Measurements from ENCODE around the gene N4BP3.
A peak's percentile ranks its signal among the peaks of the same experiment; 100 is the strongest.

N4BP3 gene

DNA sequence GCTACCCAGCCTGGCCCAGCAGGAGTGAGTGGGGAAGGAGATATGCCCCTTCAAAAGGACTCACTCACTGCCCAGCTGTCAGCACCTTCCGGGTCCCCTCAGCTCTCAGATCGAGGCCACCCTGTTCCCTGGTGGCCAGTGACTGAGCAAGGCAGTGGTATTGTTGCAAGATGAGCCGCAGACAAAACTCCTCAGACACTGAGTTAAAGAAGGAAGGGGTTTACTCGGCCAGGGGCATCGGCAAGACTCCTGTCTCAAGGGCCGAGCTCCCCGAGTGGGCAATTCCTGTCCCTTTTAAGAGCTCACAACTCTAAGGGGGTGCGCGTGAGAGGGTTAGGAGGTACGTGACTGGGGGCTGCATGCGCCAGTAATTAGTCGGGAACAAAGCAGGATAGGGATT lies 9.7 kb upstream of the N4BP3 start:
- no peak for DNase-seq (ENCODE audit: low spot score)

DNA sequence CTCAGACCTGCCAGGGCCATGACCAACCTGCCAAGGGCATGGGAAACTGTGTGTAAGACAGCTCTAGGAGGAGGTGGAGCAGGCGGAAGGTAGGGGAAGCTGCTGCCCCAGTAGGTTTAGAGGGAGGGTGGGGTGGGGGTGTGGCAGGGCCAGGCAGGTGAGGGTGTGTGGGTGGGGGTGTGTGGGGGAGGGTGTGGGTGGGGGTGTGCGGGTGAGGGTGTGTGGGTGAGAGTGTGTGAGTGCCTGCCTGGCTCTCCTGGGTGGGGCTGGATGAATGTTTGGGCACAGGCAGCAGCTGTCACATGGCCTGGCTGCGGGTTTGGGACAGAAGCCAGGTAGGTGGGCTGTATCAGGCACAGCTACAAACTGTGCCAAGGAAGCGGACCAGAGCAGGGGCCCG lies 8.8 kb upstream of the N4BP3 start:
- DNase-seq (ENCODE audit: low spot score): no peak

- DNase-seq (ENCODE audit: low spot score): no peak
Observed at GRCh38 chr5:178106086-178106485, 7.2 kb upstream of the N4BP3 start.

- DNase-seq (ENCODE audit: low spot score): no peak
Observed at GRCh38 chr5:178106556-178107239, 6.6 kb upstream of the N4BP3 start.

- DNase-seq (ENCODE audit: low spot score): no peak
Observed at GRCh38 chr5:178107756-178108310, 5.5 kb upstream of the N4BP3 start.

DNA sequence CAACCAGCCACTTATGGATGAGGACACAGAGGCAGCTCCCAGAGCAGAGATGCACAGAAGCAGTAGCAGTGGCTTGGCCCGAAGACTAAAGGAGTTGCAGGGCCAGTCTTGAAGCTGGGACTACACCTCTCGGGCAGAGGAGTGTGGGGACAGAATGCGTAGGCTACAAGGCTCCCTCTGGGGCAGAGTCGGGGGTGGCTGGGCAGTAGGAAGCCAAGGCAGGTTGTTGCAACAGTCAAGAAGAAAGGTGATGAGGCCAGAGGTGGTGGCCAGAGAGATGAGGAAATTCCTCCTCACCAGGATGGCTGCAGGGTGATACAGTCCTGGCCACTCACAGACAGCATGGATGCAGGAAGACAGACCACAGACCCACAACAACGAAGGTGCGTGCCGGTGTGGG lies 4.9 kb upstream of the N4BP3 start:
- no peak for DNase-seq (ENCODE audit: low spot score)

DNA sequence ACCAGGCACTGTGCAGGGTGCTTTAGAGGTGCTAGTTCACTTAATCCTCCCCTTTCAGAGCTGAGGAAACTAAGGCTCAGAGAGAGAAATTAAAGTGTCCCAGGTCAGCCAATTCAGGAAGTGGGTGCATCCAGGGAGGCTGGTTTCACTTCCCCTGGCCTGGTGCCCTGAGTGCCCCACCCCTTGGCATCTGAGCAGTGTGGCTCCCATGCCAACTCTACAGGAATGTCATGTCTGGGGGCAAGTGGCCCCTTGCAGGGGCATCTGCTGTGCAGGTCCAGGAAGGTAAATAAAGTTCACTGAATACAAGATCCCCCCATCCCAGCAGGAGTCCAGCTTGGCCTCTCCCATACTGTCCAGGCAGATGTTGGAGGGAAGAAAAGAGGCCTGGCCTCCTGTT lies 4.4 kb upstream of the N4BP3 start:
- no peak for DNase-seq (ENCODE audit: low spot score)

DNA sequence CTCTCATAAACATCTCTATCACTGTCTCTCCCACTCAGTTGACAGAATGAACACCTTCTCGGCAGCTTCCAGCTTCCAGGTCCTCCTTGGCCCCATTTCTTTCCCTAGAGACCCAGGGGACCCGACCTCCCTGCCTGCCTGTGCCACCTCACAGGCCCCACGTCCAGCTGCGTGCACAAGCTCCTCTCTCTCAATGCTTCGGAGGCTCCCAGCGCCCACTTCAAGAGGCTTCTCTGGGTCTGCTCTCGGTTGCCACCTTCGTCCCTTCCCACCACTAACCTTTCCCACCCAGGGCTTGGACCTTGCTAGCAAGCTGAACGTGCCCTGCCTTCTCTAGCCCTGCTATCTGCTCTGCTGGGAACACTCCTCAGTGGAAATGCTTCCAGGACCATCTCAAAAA lies 2.8 kb upstream of the N4BP3 start:
- DNase-seq (ENCODE audit: low spot score): no peak

- DNase-seq (ENCODE audit: low spot score): no peak
Observed at GRCh38 chr5:178111925-178112324, 1.4 kb upstream of the N4BP3 start.

- no peak for DNase-seq (ENCODE audit: low spot score)
Observed at GRCh38 chr5:178112545-178112944, 787 bp upstream of the N4BP3 start.

DNA sequence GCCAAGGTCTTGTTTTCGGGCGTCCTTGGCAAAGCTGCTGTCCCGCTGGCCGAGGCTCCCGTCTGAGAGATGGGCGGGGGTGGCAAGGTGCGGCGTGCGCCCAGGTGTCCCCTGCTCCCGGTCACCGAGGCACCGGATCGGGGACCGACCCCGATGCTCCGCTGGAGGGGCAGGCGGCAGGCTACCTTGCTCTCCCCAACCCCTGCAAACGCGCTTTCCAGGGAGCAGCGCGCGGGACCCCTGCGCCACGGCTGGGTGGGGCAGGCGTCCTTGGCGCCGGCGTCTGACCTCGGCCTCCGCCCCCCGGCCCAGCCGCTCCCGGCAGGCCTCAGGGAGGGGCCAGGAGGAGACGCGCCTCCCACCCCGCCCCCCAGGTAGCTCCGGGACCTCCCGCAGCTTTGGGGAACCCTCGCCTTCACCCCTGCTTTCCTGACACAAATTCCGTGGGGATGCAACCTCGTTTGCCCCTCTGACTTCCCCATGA lies 551 bp downstream of the N4BP3 start:
- no peak for DNase-seq (ENCODE audit: low spot score)

DNA sequence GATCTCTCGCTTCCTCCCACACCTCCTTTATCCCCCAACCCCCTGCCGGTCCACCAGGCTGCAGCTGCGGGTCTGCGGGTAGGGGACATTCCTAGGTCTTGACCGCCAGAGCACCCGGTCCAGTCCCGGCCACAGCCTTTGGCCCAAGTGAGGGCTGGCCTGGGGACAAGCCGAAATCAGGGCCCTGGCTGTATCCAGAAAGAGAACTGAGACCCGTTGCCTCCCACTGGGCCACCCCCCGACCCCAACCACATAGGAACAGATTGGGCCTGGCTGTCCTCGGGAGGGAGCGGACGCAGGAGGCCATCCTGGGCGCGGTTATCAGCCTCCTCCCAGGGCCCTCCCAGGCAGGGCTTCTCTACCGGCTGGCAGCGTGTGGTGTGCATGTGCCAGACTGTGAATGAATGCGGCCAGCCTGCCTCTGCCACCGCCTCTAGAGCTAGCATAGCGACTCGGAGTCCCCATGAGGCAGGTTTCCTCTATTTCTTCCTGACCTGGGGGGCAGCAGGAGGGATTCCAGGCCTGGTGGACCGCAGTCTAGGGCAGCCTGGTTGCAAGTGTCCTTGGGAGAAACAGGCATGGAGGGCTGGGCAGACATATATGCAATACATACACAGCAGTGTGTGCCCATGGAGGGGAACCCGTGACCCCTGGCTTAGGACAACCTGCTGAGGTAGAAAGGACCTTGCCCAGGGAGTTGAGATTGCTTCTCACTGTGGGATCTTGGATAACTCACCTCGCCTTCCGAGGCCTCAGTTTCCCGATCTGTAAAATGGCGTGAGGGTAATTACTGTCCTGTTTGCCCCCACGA lies 1.2 kb downstream of the N4BP3 start:
- peak; percentile 57 for DNase-seq (ENCODE audit: low spot score)

- DNase-seq (ENCODE audit: low spot score): peak; percentile 25
Observed at GRCh38 chr5:178115136-178115813, 1.9 kb downstream of the N4BP3 start.

GRCh38 chr5:178115814-178116142 lies 2.4 kb downstream of the N4BP3 start:
- no peak for DNase-seq (ENCODE audit: low spot score)

DNA sequence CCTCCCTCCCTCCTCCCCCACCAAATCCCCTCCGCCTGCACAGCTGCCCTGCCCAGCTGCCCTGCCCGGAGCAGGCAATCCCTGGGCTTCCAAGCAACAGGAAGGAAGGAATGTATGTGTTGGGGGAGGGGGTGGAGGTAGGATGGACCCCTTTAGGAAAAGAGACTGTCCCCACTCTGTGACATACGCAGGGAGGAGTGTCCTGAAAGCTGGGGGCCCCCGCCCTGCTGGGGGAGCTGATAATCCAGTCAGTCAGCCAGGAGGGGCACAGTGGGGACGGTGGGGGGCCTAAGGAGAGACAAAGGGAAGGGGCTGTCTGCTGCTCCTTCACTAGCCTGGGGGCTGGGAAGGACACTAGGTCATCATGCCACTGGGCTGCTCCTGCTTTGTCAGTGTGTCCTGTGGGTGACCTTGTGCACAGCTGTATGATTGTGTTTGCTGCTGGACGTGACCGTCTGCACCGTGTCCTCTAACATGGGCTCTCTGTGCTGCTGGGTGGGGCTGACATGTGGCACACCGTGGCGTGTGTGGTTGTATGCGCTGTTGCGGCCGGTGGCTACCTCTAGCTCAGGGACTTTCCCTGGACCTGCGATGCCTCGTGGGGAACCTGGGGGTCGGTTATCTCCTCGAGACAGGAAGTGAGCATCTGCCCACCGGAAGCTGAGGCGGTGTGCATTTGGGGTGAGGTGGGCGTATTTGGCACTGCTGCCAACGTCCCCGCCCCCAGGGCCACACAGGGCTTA lies 3.0 kb downstream of the N4BP3 start:
- DNase-seq (ENCODE audit: low spot score): peak; percentile 78

- DNase-seq (ENCODE audit: low spot score): no peak
Observed at GRCh38 chr5:178117923-178118701, 4.8 kb downstream of the N4BP3 start.

- no peak for DNase-seq (ENCODE audit: low spot score)
Observed at GRCh38 chr5:178119915-178120606, 6.7 kb downstream of the N4BP3 start.

DNA sequence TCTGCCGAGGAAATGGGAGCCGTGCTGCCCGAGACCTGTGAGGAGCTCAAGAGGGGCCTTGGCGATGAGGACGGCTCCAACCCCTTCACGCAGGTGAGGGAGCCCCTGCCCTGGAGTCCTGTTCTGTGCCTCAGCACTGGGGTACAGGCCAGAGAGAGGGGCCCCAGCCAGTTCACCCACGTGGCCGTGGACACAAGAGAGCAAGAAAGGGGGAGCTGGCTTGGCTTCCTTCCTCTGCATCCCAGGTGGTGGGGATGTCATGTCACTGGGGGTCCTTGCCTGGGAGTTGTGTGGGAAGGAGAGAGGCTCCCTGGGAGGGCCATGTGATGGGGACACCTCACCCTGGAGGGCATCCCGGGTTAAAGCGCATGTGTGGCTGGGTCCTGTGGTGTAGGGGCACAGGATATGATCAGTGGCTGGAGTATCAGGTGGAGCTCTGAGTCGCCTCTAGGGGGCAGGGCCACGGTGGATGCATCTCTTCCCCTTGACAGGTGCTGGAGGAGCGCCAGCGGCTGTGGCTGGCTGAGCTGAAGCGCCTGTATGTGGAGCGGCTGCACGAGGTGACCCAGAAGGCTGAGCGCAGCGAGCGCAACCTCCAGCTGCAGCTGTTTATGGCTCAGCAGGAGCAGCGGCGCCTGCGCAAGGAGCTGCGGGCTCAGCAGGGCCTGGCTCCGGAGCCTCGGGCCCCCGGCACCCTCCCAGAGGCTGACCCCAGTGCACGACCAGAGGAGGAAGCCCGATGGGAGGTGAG lies 7.5 kb downstream of the N4BP3 start:
- peak; percentile 81 for DNase-seq (ENCODE audit: low spot score)

DNA sequence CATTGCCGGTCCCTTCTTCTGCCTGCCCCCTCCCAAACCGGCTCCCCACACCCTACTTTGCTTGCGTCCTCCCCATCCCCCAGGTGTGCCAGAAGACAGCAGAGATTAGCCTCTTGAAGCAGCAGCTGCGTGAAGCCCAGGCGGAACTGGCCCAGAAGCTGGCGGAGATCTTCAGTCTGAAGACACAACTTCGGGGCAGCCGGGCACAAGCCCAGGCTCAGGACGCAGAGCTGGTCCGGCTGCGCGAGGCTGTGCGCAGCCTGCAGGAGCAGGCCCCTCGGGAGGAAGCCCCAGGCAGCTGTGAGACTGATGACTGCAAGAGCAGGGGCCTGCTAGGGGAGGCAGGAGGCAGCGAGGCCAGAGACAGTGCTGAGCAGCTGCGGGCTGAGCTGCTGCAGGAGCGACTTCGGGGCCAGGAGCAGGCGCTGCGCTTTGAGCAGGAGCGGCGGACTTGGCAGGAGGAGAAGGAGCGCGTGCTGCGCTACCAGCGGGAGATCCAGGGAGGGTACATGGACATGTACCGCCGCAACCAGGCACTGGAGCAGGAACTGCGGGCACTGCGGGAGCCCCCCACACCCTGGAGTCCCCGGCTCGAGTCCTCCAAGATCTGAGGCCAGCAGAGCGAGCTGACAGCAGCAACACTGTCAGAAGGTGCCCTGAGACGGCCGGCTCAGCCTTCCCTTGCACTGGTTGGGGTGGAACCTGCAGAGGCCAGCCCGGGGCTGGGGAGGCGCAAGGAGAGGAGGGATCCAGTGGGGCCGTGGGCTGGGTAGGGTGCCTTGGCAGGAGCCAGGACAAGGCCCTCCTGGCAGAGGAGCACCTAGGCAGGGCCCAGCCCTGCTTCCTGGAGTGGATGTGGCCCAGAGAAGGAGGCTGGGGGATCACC lies 8.3 kb downstream of the N4BP3 start:
- no peak for DNase-seq (ENCODE audit: low spot score)
